Testis (tissue), 2 donors: ENCODE measurements around the gene IKZF3.

Experiments used
- CTCF ChIP-seq, 3 experiments: fragments of 450-650 bp in 2 of 3; fragments of 200-600 bp in 1 of 3; sonication (generic) in 1 of 3; IDR thresholded peaks; one replicate each; pipeline ENCODE4 v1.5.1; 2016 to 2019; ENCODE audit warnings: antibody characterized with exemption in 3 of 3, mild to moderate bottlenecking in 2 of 3, moderate library complexity in 1 of 3
- POLR2A ChIP-seq: fragments of 450-650 bp; IDR thresholded peaks from one replicate; pipeline ENCODE4 v1.6.1; 2017; ENCODE audit warnings: antibody characterized with exemption, mild to moderate bottlenecking, moderate library complexity

- TF ChIP-seq CTCF (IDR thresholded peaks at IDR 0.05), result no peak
- no peak for TF ChIP-seq POLR2A
Measured at GRCh38 chr17:39755554-39756379, 108.3 kb downstream of the IKZF3 start.
